MCF 10A (cell line): Measurements from ENCODE around the gene ABHD12B. TPM values are rescaled to one million over a fixed set of nuclear protein-coding genes. Genes with fewer than 3 reads are reported as not detected.

Source experiments
- BruUV-seq: library from RNA; stranded (reverse); fragments of 400-500 nt; replicated peaks from 2 replicates; lab custom pipeline; 2021; lab: Mats Ljungman, UMichigan
- CTCF ChIA-PET: fragments of 300-600 bp; sonication (Branson Sonifier 250); formaldehyde crosslinking; extraction: SDS; loops from one replicate; lab custom pipeline; 2021; ENCODE audit warnings: antibody characterized with exemption, inconsistent platforms; lab: Yijun Ruan, JAX
- POLR2A ChIA-PET: fragments of 300-600, 350-650 bp; sonication (Branson Sonifier 250); formaldehyde crosslinking; extraction: SDS; loops from one replicate; lab custom pipeline; 2020; ENCODE audit warnings: antibody characterized with exemption, inconsistent platforms; lab: Yijun Ruan, JAX
- DNase-seq: peaks from one replicate; pipeline ENCODE4 v3.0.0-alpha.2; 2018; ENCODE audit not compliant: unreplicated experiment
- H3K27ac Mint-ChIP-seq: one replicate; pipeline ENCODE4 v1.8.0; 2022; ENCODE audit warnings: mild to moderate bottlenecking, low read depth, mixed read lengths; ENCODE audit not compliant: unreplicated experiment
- H3K27me3 Mint-ChIP-seq: one replicate; pipeline ENCODE4 v1.8.0; 2022; ENCODE audit warnings: mixed read lengths; ENCODE audit not compliant: insufficient read depth, unreplicated experiment
- H3K36me3 Mint-ChIP-seq: one replicate; pipeline ENCODE4 v1.8.0; 2022; ENCODE audit warnings: mild to moderate bottlenecking, moderate library complexity, mixed read lengths; ENCODE audit not compliant: insufficient read depth, unreplicated experiment
- H3K4me1 Mint-ChIP-seq: one replicate; pipeline ENCODE4 v1.8.0; 2022; ENCODE audit warnings: mixed read lengths; ENCODE audit not compliant: insufficient read depth, unreplicated experiment
- H3K4me3 Mint-ChIP-seq: one replicate; pipeline ENCODE4 v1.8.0; 2022; ENCODE audit warnings: mild to moderate bottlenecking, moderate library complexity, mixed read lengths; ENCODE audit not compliant: unreplicated experiment
- H3K9me3 Mint-ChIP-seq: one replicate; pipeline ENCODE4 v1.8.0; 2022; ENCODE audit warnings: mixed read lengths; ENCODE audit not compliant: unreplicated experiment
- CTCF ChIP-seq: fragments of 200-600 bp; IDR thresholded peaks from one replicate; pipeline ENCODE4 v1.8.0; 2022; ENCODE audit warnings: antibody characterized with exemption, mild to moderate bottlenecking; ENCODE audit not compliant: unreplicated experiment
- intact Hi-C: fragments of 100-400 bp; cut with micrococcal nuclease; formaldehyde crosslinking; loops from 2 replicates; pipeline ENCODE4 v1.14.1; 2022
- total RNA-seq: library from RNA; stranded (reverse); gene quantifications from 2 replicates; pipeline ENCODE4 v1.2.3, GENCODE V29; 2022

The ABHD12B gene
- total RNA-seq, 1 experiment from 2014 or later: not detected

DNA sequence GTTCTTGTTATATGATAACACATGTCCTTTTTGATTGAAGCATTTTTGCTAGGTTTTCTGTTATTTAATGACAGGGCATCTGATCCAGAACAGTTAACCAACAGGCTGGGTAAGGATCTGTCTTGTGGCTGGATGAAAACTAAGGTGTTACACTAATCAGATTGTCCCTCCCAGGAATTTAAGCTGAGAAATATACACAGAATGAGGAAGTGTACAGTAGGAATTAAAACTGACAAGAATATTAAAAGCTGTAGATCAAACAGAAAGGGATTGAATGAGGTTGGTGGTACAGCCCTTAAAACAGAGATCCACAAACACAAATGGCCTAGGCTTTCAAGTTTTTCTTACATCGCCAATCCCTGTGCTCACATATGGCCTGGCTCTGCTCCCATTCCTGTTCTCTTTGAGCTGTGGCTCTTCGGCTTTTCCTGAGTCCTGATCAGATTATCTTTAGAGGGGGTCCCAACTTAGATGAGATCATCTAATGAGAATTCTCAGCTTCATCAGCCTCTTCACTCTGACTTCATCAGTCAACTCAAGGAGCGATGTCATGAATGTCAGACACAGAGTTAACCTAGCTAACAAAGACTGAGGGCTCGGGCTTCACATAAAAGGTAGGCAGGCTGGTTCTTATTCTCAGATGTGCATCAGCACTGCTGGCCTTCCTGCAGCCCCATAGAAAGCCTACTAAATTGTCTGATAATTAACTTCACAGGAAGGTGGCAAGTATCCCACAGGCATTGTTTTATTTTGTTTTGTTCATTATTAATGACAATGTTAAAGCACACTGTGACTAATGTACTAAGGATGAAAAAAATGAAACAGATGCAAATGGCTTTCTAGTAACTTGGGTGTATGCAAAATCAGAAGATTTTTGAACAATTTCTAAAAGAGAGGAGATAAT is 61.0 kb downstream of the ABHD12B start:
- H3K36me3 Mint-ChIP-seq: peaks cover 78% of the 10 kb centered on the region
- ChIA-PET CTCF (interaction anchor here (0.6 to 1.0 kb wide), 2 partner anchors 16 to 553 kb away, joined by 3 read pairs; no protein-coding TSS in a partner anchor), POLR2A (no interaction called here)
- no TSS peak for BruUV-seq
- no peak overlapping the region for H3K4me3 Mint-ChIP-seq
- intact Hi-C loops: no loop called here
- H3K27ac Mint-ChIP-seq: no peak overlapping the region
- TF ChIP-seq CTCF: no peak
- no peaks in the 10 kb centered on the region for H3K27me3 Mint-ChIP-seq
- no peak for DNase-seq
- peaks cover 10% of the 10 kb centered on the region for H3K4me1 Mint-ChIP-seq
- no peaks in the 10 kb centered on the region for H3K9me3 Mint-ChIP-seq

DNA sequence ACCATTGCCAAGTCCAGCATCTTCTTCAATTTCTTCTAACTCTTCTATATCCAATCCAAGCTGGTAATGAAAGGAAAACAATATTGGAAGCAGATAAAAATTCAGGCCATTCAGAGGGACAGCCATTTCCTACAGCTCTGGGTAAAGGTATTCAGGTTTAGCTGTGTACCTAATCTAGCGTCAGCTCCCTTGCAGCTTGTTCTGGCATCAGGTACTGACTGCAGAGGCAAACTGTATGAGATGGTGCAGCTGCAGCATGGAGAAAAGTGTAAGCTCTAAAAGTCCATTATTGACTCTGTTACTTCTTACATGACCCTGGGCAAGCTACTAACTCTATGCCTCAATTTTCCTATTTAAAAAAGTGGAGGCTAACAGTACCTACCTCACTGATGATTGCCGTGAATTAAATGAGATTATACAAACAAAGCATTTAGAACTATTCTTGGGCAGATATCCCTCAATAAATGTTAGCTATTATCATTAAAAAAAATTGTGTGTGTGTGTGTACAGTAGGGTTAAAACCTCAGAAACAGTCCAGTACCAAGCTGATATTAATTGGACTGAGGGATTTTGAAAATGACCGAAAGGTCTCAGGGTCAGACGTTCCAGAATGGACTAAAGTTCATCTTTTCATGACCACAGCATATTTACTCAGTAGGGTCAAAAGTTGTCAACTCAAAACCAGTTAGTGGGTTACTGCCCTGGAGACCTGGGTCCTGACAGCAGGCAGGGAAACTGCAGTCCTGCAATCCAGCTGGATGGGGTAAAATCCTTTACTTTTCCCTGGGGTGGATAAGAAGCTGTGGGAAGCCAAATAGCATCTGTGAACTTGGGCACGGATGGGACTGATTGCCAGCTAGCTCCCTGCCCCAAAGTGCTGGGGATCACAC is 63.5 kb downstream of the ABHD12B start:
- CTCF ChIA-PET: interaction anchor here (0.6 to 1.1 kb wide), 4 partner anchors 9 to 1713 kb away, joined by 3 to 5 read pairs (median 4); partner anchors contain the start of gene PYGL
- H3K36me3 Mint-ChIP-seq: peaks cover 55% of the 10 kb centered on the region
- TF ChIP-seq CTCF: no peak
- POLR2A ChIA-PET: interaction anchor here (0.6 to 1.8 kb wide), 3 partner anchors 8 to 785 kb away, joined by 3 to 7 read pairs (median 3); partner anchors contain the start of gene PYGL
- DNase-seq: no peak
- no peak overlapping the region for H3K27ac Mint-ChIP-seq
- H3K4me3 Mint-ChIP-seq: no peak overlapping the region
- no TSS peak for BruUV-seq
- intact Hi-C loops: no loop called here
- no peaks in the 10 kb centered on the region for H3K27me3 Mint-ChIP-seq
- no peaks in the 10 kb centered on the region for H3K9me3 Mint-ChIP-seq
- H3K4me1 Mint-ChIP-seq: peaks cover 16% of the 10 kb centered on the region

DNA sequence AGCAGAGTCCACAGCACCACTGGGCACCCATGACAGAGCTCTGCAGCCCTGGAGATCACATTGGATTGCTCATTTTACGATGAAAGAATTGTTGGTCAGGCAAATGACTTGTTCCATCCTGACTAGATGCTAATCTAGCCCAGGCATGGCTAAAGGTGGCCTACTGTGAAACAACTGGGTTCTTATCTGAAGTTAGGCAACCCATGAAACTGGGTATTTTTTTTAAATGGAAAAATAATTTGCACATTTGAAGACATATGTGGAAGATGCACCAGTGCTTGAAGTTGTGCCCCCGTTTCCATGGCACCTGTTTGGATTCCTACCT is 64.1 kb downstream of the ABHD12B start:
- H3K4me3 Mint-ChIP-seq: no peak overlapping the region
- H3K36me3 Mint-ChIP-seq: peaks cover 48% of the 10 kb centered on the region
- H3K4me1 Mint-ChIP-seq: peaks cover 22% of the 10 kb centered on the region
- no peak for TF ChIP-seq CTCF
- BruUV-seq: no TSS peak
- DNase-seq: no peak
- intact Hi-C loops: no loop called here
- H3K27ac Mint-ChIP-seq: no peak overlapping the region
- H3K27me3 Mint-ChIP-seq: no peaks in the 10 kb centered on the region
- POLR2A ChIA-PET: interaction anchor here (1.8 kb wide), 1 partner anchor 11 kb away, joined by 7 read pairs; no protein-coding TSS in a partner anchor
- CTCF ChIA-PET: interaction anchor here (0.9 to 1.1 kb wide), 2 partner anchors 9 to 283 kb away, joined by 5 read pairs; partner anchors contain the start of gene PYGL
- no peaks in the 10 kb centered on the region for H3K9me3 Mint-ChIP-seq
